HUES48 (cell line): Measurements from ENCODE around the gene EGFLAM.
"Not testable (repeated sequence)": the region's sequence is repeated elsewhere in the genome, so short reads cannot be mapped to it uniquely, and the experiment has no call there.

Experiments used
- H3K27ac ChIP-seq: one replicate; pipeline ENCODE4 v1.7.0; 2013; ENCODE audit warnings: low read depth, low read length, inconsistent platforms
- H3K27me3 ChIP-seq: 2 replicates; pipeline ENCODE4 v1.6.1; 2013; ENCODE audit warnings: mild to moderate bottlenecking, low read length; ENCODE audit not compliant: control insufficient read depth, insufficient read depth
- H3K36me3 ChIP-seq: 2 replicates; pipeline ENCODE4 v1.6.1; 2013; ENCODE audit warnings: low read length; ENCODE audit not compliant: control insufficient read depth, insufficient read depth
- H3K4me1 ChIP-seq: 2 replicates; pipeline ENCODE4 v1.6.1; 2013; ENCODE audit warnings: mild to moderate bottlenecking, low read length; ENCODE audit not compliant: control insufficient read depth, insufficient read depth
- H3K4me3 ChIP-seq: 2 replicates; pipeline ENCODE4 v1.5.1; 2013; ENCODE audit warnings: mild to moderate bottlenecking, low read depth, low read length
- H3K9ac ChIP-seq: 2 replicates; pipeline ENCODE4 v1.6.1; 2013; ENCODE audit warnings: mild to moderate bottlenecking, low read depth, low read length, moderate library complexity
- H3K9me3 ChIP-seq: 2 replicates; pipeline ENCODE4 v1.6.1; 2013; ENCODE audit warnings: low read length; ENCODE audit not compliant: control insufficient read depth, insufficient read depth

Gene EGFLAM

GRCh38 chr5:38329132-38329715 is 70.9 kb downstream of the EGFLAM start:
- H3K9ac ChIP-seq: no peak overlapping the region
- H3K27ac ChIP-seq: no peak overlapping the region
- H3K9me3 ChIP-seq: no peaks in the 10 kb centered on the region
- peaks cover 4% of the 10 kb centered on the region for H3K4me1 ChIP-seq
- no peaks in the 10 kb centered on the region for H3K27me3 ChIP-seq
- no peaks in the 10 kb centered on the region for H3K36me3 ChIP-seq
- no peak overlapping the region for H3K4me3 ChIP-seq

GRCh38 chr5:38330207-38330606 is 71.8 kb downstream of the EGFLAM start:
- no peaks in the 10 kb centered on the region for H3K9me3 ChIP-seq
- H3K27ac ChIP-seq: no peak overlapping the region
- H3K4me1 ChIP-seq: peaks cover 4% of the 10 kb centered on the region
- no peaks in the 10 kb centered on the region for H3K27me3 ChIP-seq
- H3K4me3 ChIP-seq: no peak overlapping the region
- no peaks in the 10 kb centered on the region for H3K36me3 ChIP-seq
- H3K9ac ChIP-seq: no peak overlapping the region

DNA sequence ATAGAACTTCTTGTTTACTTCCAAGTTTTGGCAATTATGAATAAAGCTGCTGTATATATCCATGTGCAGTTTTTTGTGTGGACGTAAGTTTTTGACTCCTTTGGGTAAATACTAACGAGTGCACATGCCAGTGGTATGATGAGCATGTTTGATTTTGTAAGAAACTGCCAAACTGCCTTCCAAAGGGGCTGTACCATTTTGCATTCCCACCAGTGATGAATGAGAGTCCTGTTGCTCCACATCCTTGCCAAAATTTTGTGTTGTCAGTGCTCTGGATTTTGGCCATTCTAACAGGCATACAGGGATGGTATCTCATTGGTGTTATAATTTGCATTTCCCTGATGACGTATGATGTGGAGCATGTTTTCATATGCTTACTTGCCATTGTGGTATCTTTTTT is 73.5 kb downstream of the EGFLAM start:
- Histone ChIP-seq H3K27me3 (no peaks in the 10 kb centered on the region), H3K9me3 (no peaks in the 10 kb centered on the region), H3K9ac (no peak overlapping the region), H3K4me1 (peaks cover 4% of the 10 kb centered on the region), H3K4me3 (no peak overlapping the region), H3K27ac (no peak overlapping the region), H3K36me3 (no peaks in the 10 kb centered on the region)

- H3K9ac ChIP-seq, H3K9me3 ChIP-seq: not testable (repeated sequence)
These were observed 74.8 kb downstream of the EGFLAM start for GRCh38 chr5:38333181-38333580.

DNA sequence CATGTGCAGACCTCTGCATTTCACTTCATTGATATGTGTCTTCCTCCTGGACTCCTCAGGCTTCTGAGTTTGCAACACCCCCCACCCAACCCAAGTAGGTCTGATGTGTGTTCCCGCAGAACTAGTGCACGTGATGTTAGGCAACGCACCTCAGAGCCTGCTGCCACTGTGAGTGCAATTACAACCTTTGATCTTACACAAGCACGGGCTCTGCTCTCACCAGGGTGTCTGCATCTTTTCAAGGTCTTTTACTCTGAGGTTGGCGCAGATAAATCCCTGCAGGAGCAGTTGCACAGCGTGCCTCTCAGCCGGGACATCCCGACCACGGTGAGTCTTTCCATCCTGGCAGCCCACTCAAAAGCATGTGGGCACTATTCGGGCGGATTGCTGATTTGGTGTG is 80.1 kb downstream of the EGFLAM start:
- Histone ChIP-seq H3K9ac (no peak overlapping the region), H3K36me3 (no peaks in the 10 kb centered on the region), H3K9me3 (no peaks in the 10 kb centered on the region), H3K27ac (no peak overlapping the region), H3K4me3 (no peak overlapping the region), H3K4me1 (no peaks in the 10 kb centered on the region), H3K27me3 (no peaks in the 10 kb centered on the region)

More at GRCh38 chr5:38333181-38333580, 74.8 kb downstream of the EGFLAM start:
- not testable (repeated sequence) for H3K4me1 ChIP-seq, H3K27me3 ChIP-seq, H3K36me3 ChIP-seq, H3K4me3 ChIP-seq, H3K27ac ChIP-seq

GRCh38 chr5:38339446-38339845 is 81.1 kb downstream of the EGFLAM start:
- Histone ChIP-seq H3K4me1 (no peaks in the 10 kb centered on the region), H3K4me3 (no peak overlapping the region), H3K27ac (no peak overlapping the region), H3K9ac (no peak overlapping the region), H3K27me3 (no peaks in the 10 kb centered on the region), H3K9me3 (no peaks in the 10 kb centered on the region), H3K36me3 (no peaks in the 10 kb centered on the region)

GRCh38 chr5:38341056-38341455 is 82.7 kb downstream of the EGFLAM start:
- Histone ChIP-seq H3K27me3 (no peaks in the 10 kb centered on the region), H3K9me3 (no peaks in the 10 kb centered on the region), H3K36me3 (no peaks in the 10 kb centered on the region), H3K4me3 (no peak overlapping the region), H3K9ac (no peak overlapping the region), H3K27ac (no peak overlapping the region), H3K4me1 (no peaks in the 10 kb centered on the region)

DNA sequence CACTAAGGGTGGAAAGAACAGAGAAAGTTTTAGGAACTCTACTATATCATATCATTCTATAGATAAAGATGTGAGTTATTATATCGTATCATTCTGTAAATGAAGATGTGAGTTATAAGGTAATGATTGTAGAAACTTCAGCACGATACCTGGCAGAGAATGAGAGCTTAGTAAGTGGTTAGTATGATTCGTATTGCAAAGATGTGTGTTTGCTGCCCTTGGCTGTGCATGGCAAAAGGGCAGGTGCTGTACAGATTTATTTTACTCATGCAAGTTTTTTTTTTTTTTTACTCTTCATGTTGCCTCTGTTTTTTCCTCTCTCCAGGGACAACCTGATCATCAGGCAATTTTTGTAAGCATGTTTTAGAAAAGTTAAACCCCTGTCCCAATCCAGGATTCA is 83.3 kb downstream of the EGFLAM start:
- H3K27ac ChIP-seq: no peak overlapping the region
- H3K9ac ChIP-seq: no peak overlapping the region

DNA sequence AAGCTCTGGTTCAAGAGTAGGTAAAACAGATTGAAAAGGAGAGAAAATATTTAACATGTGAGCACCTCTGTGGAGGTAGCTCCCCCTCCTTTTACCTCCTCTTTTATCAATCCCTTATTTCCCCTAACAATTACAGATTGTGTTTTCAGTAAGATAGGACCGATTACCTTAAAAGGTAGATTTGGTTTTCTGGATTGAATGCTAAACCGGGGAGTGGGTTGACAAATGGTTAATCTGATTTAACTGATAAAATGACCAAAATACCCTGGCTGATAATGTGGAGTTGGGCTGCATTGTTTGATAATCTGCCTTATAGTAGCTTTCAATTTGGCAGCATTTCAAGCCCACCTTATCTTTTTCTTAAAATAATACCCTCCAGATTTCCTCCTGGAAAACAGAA is 83.9 kb downstream of the EGFLAM start:
- Histone ChIP-seq H3K4me1 (no peaks in the 10 kb centered on the region), H3K9ac (no peak overlapping the region), H3K27ac (no peak overlapping the region), H3K4me3 (no peak overlapping the region), H3K36me3 (no peaks in the 10 kb centered on the region), H3K9me3 (no peaks in the 10 kb centered on the region), H3K27me3 (no peaks in the 10 kb centered on the region)

More for the DNA sequence above, 83.3 kb downstream of the EGFLAM start:
- no peaks in the 10 kb centered on the region for H3K36me3 ChIP-seq
- H3K27me3 ChIP-seq: no peaks in the 10 kb centered on the region
- H3K4me1 ChIP-seq: no peaks in the 10 kb centered on the region
- H3K4me3 ChIP-seq: no peak overlapping the region
- no peaks in the 10 kb centered on the region for H3K9me3 ChIP-seq

DNA sequence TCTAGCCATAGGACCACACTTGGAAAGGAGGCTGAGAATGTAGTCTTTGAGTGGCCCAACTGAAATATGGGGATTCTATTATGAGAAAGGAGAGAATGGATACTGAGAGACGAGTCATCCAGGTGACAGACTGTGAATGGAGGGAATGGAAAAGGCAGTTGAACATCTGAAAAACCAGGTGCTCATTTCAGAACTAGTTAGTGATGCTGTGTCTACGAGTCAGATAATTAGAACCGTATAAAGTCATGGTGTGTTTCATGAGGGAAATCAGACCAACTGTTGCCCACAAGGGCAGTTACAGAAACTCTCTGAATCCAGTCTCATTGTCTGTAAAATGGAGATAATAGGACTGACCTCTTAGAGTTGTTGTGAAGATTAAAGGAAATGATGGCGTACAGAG is 86.5 kb downstream of the EGFLAM start:
- Histone ChIP-seq H3K27ac (no peak overlapping the region), H3K27me3 (no peaks in the 10 kb centered on the region), H3K4me3 (no peak overlapping the region), H3K36me3 (no peaks in the 10 kb centered on the region), H3K4me1 (no peaks in the 10 kb centered on the region), H3K9ac (no peak overlapping the region), H3K9me3 (no peaks in the 10 kb centered on the region)

GRCh38 chr5:38346593-38346992 is 88.2 kb downstream of the EGFLAM start:
- no peaks in the 10 kb centered on the region for H3K4me1 ChIP-seq
- H3K9ac ChIP-seq: no peak overlapping the region
- no peaks in the 10 kb centered on the region for H3K9me3 ChIP-seq
- no peaks in the 10 kb centered on the region for H3K36me3 ChIP-seq
- no peak overlapping the region for H3K27ac ChIP-seq
- H3K4me3 ChIP-seq: no peak overlapping the region
- H3K27me3 ChIP-seq: no peaks in the 10 kb centered on the region
